Effector memory CD4-positive, alpha-beta T cell (primary cell): ENCODE measurements around the gene ABLIM3.

Source experiments
- DNase-seq, 3 donors: peaks; one replicate each; pipeline ENCODE4 v3.0.0-alpha.2; 2020
- H3K27ac ChIP-seq: 2 replicates; pipeline ENCODE4 v1.7.0; 2013; ENCODE audit warnings: mild to moderate bottlenecking, low read length, moderate library complexity; ENCODE audit not compliant: insufficient read depth, poor library complexity, severe bottlenecking
- H3K27me3 ChIP-seq: replicated peaks from 2 replicates; pipeline ENCODE4 v1.7.0; 2013; ENCODE audit warnings: mild to moderate bottlenecking, low read length; ENCODE audit not compliant: insufficient read depth, control insufficient read depth, poor library complexity, severe bottlenecking
- H3K36me3 ChIP-seq: 2 replicates; pipeline ENCODE4 v1.7.0; 2013; ENCODE audit warnings: mild to moderate bottlenecking, low read length, moderate library complexity; ENCODE audit not compliant: control insufficient read depth, insufficient read depth
- H3K4me1 ChIP-seq: 2 replicates; pipeline ENCODE4 v1.7.0; 2013; ENCODE audit warnings: low read length, mild to moderate bottlenecking; ENCODE audit not compliant: control insufficient read depth, insufficient read depth, poor library complexity, severe bottlenecking
- H3K4me3 ChIP-seq: 2 replicates; pipeline ENCODE4 v1.7.0; 2013; ENCODE audit warnings: low read length, low read depth, mild to moderate bottlenecking; ENCODE audit not compliant: insufficient read depth, poor library complexity, severe bottlenecking
- H3K9me3 ChIP-seq: 2 replicates; pipeline ENCODE4 v1.7.0; 2013; ENCODE audit warnings: mild to moderate bottlenecking, low read length, moderate library complexity; ENCODE audit not compliant: control insufficient read depth

The ABLIM3 gene

DNA sequence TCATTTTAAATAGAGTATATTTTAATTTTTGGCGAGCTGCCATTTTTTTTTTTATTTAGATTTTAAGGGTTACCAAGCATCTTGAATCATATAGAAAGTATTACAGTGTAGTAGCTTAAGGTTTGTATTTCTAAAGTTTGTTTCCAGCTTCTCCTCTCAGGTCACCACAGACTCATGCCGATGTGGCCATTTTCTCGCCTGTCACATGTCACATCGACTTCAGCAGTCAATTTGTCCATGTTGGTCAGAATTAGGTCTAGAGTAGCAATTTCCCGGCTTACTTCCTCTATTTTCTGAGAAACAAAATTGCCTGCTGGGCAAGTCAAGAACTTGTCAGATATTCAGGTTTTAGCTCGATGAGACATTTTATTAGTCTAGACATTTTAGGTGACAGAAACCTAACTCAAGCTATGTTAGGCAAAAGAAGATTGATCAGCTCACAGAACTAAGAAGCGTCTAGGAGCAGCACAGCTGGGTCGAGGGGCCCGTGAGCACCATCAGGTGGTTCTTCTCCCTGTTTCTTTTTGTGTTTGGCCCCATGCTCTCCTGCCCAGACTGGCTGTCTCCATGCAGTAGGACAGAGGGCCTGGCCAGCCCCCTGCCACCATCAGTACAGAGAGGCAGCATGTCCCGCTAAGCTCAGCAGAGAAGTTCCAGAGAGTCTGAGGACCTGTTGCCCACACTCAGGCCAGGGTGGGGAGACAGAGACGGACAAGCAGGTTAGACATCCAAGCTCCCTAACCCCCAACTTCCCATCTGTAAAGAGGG is 82.0 kb downstream of the ABLIM3 start:
- no peaks in the 10 kb centered on the region for H3K36me3 ChIP-seq
- no peak overlapping the region for H3K4me3 ChIP-seq
- no peaks in the 10 kb centered on the region for H3K27me3 ChIP-seq
- no peak overlapping the region for H3K27ac ChIP-seq
- H3K4me1 ChIP-seq = no peaks in the 10 kb centered on the region
- no peak for DNase-seq
- no peaks in the 10 kb centered on the region for H3K9me3 ChIP-seq

DNA sequence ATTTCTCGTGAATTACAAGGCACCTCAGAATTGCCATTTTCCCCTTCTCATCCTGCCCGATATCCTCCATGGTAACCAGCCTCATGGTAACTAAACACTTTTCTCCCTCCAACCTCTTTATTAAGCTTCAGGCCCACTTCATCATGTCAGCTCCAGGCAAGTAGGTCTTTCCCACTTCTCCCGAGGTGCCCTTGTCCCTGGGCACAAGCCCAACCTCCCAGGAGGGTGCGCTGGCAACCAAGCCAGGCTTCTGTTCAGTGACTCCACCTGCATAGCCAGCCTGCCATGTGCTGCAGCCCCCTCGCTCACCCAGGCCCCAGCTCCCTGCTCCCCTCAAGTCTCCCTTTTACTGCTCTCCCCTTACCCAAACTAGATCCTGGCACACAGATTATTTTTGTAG is 83.0 kb downstream of the ABLIM3 start:
- H3K4me1 ChIP-seq = no peaks in the 10 kb centered on the region
- no peaks in the 10 kb centered on the region for H3K27me3 ChIP-seq
- no peak overlapping the region for H3K4me3 ChIP-seq
- no peak for DNase-seq
- H3K27ac ChIP-seq = no peak overlapping the region
- H3K36me3 ChIP-seq = no peaks in the 10 kb centered on the region
- no peaks in the 10 kb centered on the region for H3K9me3 ChIP-seq

DNA sequence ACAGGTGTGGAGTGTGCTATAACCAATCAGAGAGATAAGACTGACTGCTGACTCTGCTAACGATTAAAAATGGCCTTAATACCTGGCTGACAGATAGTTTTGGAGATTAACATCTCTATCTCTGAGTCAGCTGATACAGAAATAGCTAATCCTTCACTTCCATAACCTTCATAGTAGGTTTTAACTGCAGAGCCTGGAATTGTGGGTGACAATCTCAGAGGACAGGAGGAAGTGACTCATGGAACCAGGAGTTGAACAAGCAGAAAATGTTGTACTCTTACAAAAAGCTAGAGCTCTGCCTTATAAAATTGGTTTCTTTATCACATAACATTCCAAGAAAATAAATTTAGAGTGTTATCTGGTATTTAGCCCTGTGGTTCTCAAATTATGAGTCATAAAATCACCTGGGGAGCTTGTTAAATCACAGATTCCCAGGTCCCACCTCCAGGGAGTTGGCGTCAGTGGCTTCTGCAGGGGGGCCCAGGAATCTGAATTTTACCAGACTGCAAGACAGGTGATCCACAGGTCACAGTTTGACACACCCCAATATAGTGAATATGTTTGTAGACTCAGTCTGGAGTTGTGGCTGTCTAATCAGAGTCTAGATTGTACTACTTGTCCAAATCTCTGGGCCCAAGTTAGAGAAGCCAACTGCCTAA is 86.0 kb downstream of the ABLIM3 start:
- no peaks in the 10 kb centered on the region for H3K27me3 ChIP-seq
- no peak for DNase-seq
- H3K9me3 ChIP-seq = no peaks in the 10 kb centered on the region
- H3K4me1 ChIP-seq = no peaks in the 10 kb centered on the region
- no peak overlapping the region for H3K27ac ChIP-seq
- H3K4me3 ChIP-seq = no peak overlapping the region
- no peaks in the 10 kb centered on the region for H3K36me3 ChIP-seq

DNA sequence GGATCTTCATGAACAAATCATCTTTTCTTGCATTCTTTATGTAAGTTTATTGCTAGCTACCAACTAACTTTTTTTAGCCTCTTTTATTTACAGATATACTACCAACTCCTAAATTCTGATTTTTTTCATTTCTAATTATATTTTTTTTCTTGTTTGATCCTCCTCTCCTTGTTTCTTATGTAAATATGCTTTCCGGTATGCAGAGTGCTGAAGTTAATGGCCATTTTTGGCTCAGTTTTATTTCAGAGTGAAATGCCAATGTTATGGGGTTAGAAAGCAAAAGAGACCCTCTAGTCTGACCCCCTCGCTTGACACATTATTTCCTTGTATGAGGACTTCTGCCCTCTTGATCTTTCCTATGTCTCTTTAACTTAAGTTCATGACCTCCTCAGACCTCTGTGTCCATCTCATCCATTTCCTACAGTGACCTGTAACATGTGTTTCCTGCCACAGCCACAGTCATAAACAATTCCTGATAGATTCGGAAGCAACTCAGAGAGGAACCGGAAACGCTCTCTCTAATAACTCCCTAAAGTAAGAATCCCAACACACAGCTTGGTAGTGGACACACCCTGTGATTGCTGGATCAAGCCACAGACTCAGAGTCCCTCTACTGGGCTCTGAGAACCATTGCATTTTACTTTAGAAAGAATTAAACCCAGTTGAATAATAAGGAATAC is 87.5 kb downstream of the ABLIM3 start:
- Histone ChIP-seq H3K9me3 (no peaks in the 10 kb centered on the region), H3K4me1 (no peaks in the 10 kb centered on the region), H3K27me3 (no peaks in the 10 kb centered on the region), H3K36me3 (no peaks in the 10 kb centered on the region), H3K4me3 (no peak overlapping the region), H3K27ac (no peak overlapping the region)
- DNase-seq = no peak

DNA sequence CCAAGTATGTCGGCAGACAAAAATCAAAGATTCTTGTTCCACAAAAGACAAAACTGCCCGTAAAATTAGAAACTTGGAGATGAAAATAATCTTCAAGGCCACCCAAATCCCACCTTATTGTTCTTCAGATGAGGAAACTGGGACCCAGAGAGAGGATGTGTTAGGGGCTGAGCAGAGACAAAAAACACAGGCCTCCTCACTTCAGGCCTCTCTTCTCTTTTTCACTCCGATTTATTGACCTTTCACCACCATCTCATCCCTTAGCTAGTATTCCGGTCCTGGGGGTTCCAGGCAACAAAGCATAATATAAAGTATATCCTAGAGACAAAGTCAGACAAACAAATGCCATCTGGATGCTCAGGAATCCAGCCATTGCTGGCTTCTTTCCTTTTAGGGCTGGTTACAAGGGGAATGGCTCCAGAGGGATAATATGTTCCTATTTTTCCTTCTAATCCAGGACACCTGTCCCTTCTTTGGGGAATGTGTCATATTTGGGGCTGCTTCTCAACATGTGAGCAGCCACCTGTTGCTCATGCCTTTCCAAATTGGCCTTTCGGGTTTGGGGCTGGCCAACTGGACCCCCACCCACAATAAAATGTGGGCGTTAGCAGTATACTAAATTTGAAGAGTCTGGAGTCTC is 88.1 kb downstream of the ABLIM3 start:
- H3K9me3 ChIP-seq = no peaks in the 10 kb centered on the region
- DNase-seq = no peak
- no peaks in the 10 kb centered on the region for H3K36me3 ChIP-seq
- H3K4me1 ChIP-seq = no peaks in the 10 kb centered on the region
- no peak overlapping the region for H3K4me3 ChIP-seq
- no peak overlapping the region for H3K27ac ChIP-seq
- no peaks in the 10 kb centered on the region for H3K27me3 ChIP-seq

DNA sequence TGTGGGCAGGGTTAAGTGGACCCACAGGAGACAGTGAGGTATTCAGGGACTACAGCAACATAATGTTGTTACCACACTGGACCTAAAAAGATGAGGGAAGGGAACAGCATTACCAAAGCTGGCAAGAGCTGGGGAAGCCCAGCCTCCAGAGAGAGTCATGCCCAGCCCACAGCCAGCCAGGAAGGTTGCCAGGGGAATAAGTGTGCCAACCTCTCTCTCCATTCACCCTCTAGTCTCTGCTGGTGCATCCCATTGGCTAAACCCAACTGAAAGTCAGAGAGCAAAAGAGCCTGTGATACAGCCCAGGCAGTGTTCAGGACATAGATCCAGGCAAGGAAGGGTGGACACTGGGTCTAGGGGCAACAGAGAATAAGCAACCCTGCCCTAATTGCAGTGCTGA is 94.5 kb downstream of the ABLIM3 start:
- no peaks in the 10 kb centered on the region for H3K9me3 ChIP-seq
- H3K36me3 ChIP-seq = no peaks in the 10 kb centered on the region
- DNase-seq = no peak
- H3K4me3 ChIP-seq = no peak overlapping the region
- H3K4me1 ChIP-seq = peaks cover 16% of the 10 kb centered on the region
- no peak overlapping the region for H3K27ac ChIP-seq
- H3K27me3 ChIP-seq = no peaks in the 10 kb centered on the region

DNA sequence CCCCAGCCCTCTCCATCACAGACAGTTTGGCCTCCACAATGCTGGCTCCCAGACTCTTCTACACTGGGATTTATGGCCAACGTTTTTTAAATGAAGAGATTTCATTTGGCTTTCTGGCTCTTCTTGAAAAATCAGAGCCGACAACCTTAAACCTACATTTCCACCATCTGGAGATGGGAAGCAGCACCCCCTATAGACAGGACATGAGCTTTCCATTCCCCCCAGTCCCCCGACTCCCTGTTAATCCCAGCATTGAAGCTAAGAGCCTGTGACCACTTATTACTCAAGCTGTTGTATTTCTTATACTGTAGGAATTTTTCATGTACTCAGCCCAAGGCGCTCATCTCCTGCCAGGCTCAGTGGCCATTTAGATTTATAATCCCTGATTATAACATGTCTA is 96.4 kb downstream of the ABLIM3 start:
- Histone ChIP-seq H3K4me1 (peaks cover 19% of the 10 kb centered on the region), H3K9me3 (no peaks in the 10 kb centered on the region), H3K4me3 (no peak overlapping the region), H3K27me3 (no peaks in the 10 kb centered on the region), H3K36me3 (no peaks in the 10 kb centered on the region), H3K27ac (no peak overlapping the region)
- no peak for DNase-seq

DNA sequence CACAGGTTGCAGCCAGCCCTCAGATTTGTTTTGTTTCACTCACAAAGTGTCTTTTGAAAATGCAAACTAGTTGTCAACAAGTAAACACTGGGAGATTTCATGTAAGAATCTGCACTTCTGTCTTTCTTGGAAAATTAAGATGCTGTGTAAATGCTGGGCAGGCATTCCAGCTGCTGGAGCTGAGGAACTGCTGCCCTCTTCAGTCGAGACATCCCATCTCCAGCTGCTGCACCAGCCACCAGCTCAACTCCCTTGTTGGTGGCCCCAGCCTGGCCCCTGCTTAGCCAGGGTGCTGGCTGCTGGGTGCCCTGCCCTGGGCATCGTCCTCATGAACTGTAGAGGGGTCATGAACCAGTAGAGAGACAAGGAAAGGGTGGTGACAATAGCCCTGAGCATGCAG is 97.2 kb downstream of the ABLIM3 start:
- Histone ChIP-seq H3K4me1 (peaks cover 19% of the 10 kb centered on the region), H3K9me3 (no peaks in the 10 kb centered on the region), H3K27ac (no peak overlapping the region), H3K27me3 (no peaks in the 10 kb centered on the region), H3K36me3 (no peaks in the 10 kb centered on the region), H3K4me3 (no peak overlapping the region)
- no peak for DNase-seq

DNA sequence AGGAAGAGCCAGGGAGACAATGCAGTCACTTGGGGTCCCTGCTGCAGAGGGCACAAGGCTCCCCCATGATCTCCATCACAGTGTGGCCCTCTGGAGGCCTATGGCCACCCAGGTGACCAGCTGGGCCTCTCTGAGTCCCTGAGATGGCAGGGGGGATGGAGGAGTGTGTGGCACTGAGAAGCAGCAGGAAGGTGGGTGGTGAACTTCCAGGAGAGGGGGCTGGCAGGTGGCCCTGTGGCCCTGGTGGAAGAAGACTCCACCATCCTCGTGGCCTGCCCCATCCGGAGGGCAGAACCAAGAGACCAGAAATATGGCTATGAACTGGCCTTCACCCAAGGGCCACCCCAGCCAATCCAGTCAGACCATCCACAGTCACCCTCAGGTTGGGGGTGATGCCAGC is 98.6 kb downstream of the ABLIM3 start:
- no peak for DNase-seq
- Histone ChIP-seq H3K36me3 (no peaks in the 10 kb centered on the region), H3K4me1 (peaks cover 19% of the 10 kb centered on the region), H3K27ac (peak overlapping the region; percentile 35), H3K4me3 (no peak overlapping the region), H3K27me3 (no peaks in the 10 kb centered on the region), H3K9me3 (no peaks in the 10 kb centered on the region)
